Right cardiac atrium (tissue), 5 donors: ENCODE data around the gene TSPAN16. TPM values are rescaled to one million over a fixed set of nuclear protein-coding genes. Genes with fewer than 3 reads are reported as not detected.

ENCODE experiments used
- ATAC-seq, 2 donors: fragments of 200-7000 bp; cut with Tn5 transposase; one replicate each; pipeline versions ENCODE4 v1.8.0 to v1.9.1; 2020; ENCODE audit warnings: moderate library complexity in 2 of 2, mild to moderate bottlenecking in 1 of 2
- DNase-seq, 3 donors: peaks; one replicate each; pipeline ENCODE4 v3.0.0-alpha.2; 2020
- H3K27ac ChIP-seq: one replicate; pipeline ENCODE4 v1.5.1; 2013; ENCODE audit warnings: mild to moderate bottlenecking, low read length, control low read depth, moderate library complexity
- H3K27me3 ChIP-seq: one replicate; pipeline ENCODE4 v1.6.1; 2013; ENCODE audit not compliant: control insufficient read depth, insufficient read depth
- H3K4me1 ChIP-seq: one replicate; pipeline ENCODE4 v1.6.1; 2013; ENCODE audit warnings: low read length; ENCODE audit not compliant: control insufficient read depth, insufficient read depth
- H3K4me3 ChIP-seq: one replicate; pipeline ENCODE4 v1.5.1; 2013; ENCODE audit warnings: low read length, control low read depth
- H3K9me3 ChIP-seq: one replicate; pipeline ENCODE4 v1.6.1; 2013; ENCODE audit warnings: low read length; ENCODE audit not compliant: control insufficient read depth
- whole genome bisulfite sequencing: extraction: QIAGEN DNeasy Blood & Tissue Kit; methylation state at CpG from one replicate; pipeline ENCODE4 v1.1.7; 2013; 5-methylcytosine and 5-hydroxymethylcytosine counted together
- intact Hi-C, 4 donors: fragments of 100-400 bp; cut with DNase I; formaldehyde crosslinking; loops; one replicate each; pipeline versions ENCODE4 v1.11.0 to v1.14.0; 2022 to 2023
- polyA plus RNA-seq: library from polyadenylated mRNA; stranded (reverse); fragments of 200-250 nt; gene quantifications from one replicate; pipeline ENCODE4 v1.2.3, GENCODE V29; 2013
- total RNA-seq, 4 donors: library from RNA; stranded (reverse); fragmentation: NEBNext Ultra II Directional; extraction: Animal tissue kit (Norgen Biotek cat#: 25700); gene quantifications; one replicate each; pipeline ENCODE4 v1.2.1, GENCODE V29; 2021
- donor health status: healthy with polysubstance abuse.
- donor health status: DM: no; HTN: yes; CAD: no.
- donor health status: DM: no; HTN: no; CAD: no.
- donor health status: DM: no; HTN: yes; CAD: no; lungs with severe emphysema.
- donor health status: DM: yes; HTN: yes; CAD: no.

Gene TSPAN16
- total and polyA plus RNA-seq, 5 donors, result not detected

DNA sequence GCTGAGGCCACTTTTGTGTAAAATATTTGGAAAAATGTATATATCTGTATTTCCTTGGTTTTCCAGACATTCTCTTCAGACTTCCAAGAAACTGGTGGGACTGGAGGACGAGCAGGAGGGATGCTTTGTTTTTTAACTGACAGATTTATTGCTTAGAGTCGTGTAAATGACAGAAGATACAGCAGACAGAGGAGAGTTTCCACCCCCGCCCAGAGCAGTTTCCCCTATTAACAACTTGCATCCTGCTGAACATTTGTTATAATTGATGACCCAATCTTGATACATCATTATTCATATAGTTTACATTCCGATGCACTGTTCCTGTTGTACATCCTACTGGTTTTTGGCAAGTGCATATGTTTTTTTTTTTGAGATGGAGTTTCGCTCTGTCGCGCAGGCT, 26.6 kb upstream of the TSPAN16 start:
- DNase-seq, result no peak
- Histone ChIP-seq H3K4me3 (no peak overlapping the region), H3K4me1 (no peaks in the 10 kb centered on the region), H3K27ac (peak overlapping the region; percentile 20), H3K27me3 (no peaks in the 10 kb centered on the region), H3K9me3 (no peaks in the 10 kb centered on the region)
- 38% methylated on average over 6 of the region's 7 CpGs for WGBS
- ATAC-seq, result no peak
- intact Hi-C loops, result no loop called here

DNA sequence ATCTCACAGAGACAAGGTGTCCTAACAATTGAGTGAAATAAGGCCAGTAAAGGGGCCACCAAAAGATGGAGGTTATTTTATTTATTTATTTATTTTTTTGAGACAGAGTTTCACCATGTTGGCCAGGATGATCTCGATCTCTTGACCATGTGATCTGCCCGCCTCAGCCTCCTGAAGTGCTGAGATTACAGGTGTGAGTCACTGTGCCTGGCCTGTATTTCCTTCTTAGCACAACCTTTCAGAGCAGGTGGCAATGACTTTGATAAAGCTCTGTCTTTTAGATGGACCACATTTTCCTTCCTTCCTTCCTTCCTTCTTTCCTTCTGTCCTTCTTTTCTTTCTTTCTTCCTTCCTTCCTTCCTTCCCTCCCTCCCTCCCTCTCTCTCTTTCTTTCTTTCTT, 22.7 kb upstream of the TSPAN16 start:
- Histone ChIP-seq H3K27ac (no peak overlapping the region), H3K4me3 (no peak overlapping the region), H3K9me3 (no peaks in the 10 kb centered on the region), H3K27me3 (no peaks in the 10 kb centered on the region), H3K4me1 (no peaks in the 10 kb centered on the region)
- DNase-seq (peak in 1 of 3 donors; percentile 7), ATAC-seq (no peak)
- intact Hi-C loops, result no loop called here
- 77% methylated on average over 2 of the region's 2 CpGs for WGBS

DNA sequence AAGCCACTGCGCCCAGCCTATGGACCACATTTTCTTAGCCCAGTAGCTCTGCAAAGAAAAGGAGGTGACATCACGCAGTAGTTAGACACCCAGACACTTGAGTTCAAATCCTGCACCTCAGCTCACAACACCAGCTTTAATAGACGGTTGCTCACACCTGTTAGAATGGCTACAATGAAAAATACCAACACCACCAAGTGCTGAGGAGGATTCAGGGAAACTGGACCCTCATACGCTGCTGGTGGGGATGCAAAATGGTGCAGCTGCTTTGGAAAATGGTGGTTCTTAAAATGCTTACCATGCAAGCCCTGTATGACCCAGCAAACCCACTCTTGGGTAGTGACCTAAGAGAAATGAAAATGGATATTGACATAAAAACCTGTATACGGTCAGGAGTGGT, 22.0 kb upstream of the TSPAN16 start:
- ATAC-seq (no peak), DNase-seq (no peak)
- intact Hi-C loops, result no loop called here
- 77% methylated on average over 5 of the region's 5 CpGs for WGBS
- H3K27ac ChIP-seq, result no peak overlapping the region
- no peaks in the 10 kb centered on the region for H3K27me3 ChIP-seq
- no peaks in the 10 kb centered on the region for H3K4me1 ChIP-seq
- no peak overlapping the region for H3K4me3 ChIP-seq
- H3K9me3 ChIP-seq, result no peaks in the 10 kb centered on the region

DNA sequence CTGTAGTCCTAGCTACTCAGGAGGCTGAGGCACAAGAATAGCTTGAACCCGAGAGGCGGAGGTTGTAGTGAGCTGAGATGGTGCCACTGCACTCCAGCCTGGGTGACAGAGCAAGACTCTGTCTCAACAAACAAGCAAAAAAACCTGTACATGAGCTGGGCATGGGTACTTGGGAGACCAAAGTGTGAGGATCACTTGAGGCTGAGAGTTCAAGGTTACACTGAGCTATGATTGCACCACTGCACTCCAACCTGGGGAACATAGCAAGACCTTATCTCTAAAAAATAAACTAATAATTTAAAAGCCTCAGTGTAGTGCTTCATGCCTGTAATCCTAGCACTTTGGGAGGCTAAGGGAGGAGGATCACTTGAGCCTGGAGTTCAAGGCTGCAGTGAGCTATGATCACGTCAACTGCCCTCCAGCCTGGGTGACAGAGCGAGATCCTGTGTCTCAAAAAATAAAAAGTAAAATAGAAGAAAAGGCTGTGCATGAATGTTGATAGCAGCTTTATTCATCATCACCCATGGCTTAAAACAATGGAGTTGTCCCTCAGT, 21.4 kb upstream of the TSPAN16 start:
- Histone ChIP-seq H3K4me3 (no peak overlapping the region), H3K9me3 (no peaks in the 10 kb centered on the region), H3K27me3 (no peaks in the 10 kb centered on the region), H3K27ac (no peak overlapping the region), H3K4me1 (peaks cover under 1% of the 10 kb centered on the region)
- 73% methylated on average over 4 of the region's 4 CpGs for WGBS
- intact Hi-C loops, result no loop called here
- ATAC-seq (no peak), DNase-seq (no peak)

DNA sequence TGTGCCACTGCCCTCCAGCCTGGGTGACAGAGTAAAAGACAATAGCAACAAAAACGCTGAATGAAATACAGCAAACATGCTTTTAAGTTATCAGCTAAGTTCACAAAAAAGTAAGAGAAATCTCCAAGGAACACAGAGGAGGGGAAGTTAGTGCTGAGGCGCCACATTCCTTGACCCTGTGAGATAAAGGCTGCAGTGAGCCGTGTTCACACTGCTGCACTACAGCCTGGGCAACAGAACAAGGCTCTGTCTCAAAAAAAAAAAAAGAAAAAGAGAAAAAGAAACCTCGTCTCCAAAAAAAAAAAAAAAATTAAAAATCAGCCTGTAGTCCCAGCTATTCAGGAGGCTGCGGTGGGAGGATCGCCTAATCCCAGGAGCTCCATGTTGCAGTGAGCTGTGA, 17.3 kb upstream of the TSPAN16 start:
- Histone ChIP-seq H3K27ac (no peak overlapping the region), H3K27me3 (no peaks in the 10 kb centered on the region), H3K4me3 (no peak overlapping the region), H3K9me3 (no peaks in the 10 kb centered on the region), H3K4me1 (peaks cover 4% of the 10 kb centered on the region)
- DNase-seq, result peak in 2 of 3 donors; percentile 58 to 78
- ATAC-seq, result peak; percentile 93 to 95
- WGBS, result 19% methylated on average over 6 of the region's 6 CpGs
- intact Hi-C loops, result no loop called here

DNA sequence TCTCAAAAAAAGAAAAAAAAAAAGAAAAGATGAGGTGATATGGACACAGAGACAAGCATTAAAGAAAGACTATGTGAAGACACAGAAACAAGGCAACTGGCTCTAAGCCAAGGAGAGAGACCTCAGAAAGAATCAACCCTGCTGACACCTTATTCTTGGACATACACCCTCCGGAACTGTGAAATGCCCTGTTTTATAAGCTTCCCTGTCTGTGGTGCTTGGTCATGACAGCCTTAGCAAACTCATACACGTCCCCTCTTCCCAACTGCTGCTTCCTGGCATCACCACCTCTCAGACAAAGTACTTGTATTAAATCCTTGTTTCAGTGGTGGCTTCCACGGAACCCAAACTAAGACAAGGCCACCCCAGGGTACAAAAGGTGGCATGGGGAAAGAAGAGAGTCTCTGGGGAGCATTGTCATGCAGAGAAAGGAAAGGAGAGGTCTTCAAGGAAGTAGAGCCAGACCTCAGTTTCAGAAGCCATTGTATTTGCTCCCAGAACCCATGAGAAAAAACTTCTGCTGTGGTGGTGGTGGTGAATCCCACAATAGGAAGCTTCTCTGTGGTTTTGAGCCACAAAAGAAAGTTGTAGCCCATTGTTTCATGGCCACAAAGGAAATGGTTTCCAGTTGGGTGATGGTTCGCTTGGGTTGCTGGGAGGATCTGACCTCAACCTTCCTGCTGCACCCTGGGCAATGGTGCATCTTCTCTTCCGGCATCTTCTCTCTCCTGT, 16.3 kb upstream of the TSPAN16 start:
- peak overlapping the region; percentile 48 for H3K27ac ChIP-seq
- ATAC-seq, result no peak

DNA sequence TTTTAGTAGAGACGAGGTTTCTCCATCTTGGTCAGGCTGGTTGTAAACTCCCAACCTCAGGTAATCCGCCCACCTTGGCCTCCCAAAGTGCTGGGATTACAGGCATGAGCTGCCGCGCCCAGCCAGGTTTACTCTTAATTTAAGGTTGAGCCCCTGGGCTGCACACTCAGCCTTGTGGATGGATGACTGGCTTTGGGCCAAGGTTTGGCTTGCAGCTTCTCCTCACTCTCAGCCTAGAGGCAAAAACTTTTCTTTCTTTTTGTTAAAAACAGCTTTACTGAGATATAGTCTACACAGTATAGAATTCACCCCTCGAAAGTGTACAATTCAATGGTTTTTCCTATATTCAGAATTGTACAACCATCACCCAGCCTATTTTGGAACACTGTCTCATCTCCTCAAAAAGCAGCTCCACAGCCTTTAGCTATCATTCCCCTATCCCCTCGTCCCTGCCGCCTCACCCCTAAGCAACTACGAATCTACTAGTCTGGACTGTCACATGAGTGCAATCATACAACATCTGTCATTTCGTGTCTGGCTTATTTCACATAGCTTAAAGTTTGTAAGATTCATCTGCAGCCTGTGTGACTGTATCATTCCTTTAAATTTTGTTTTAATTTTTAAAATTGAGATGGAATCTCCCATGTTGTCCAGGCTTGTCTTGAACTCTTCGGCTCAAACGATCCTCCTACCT, 14.5 kb upstream of the TSPAN16 start:
- no peaks in the 10 kb centered on the region for H3K9me3 ChIP-seq
- no peak overlapping the region for H3K4me3 ChIP-seq
- 63% methylated on average over 11 of the region's 11 CpGs for WGBS
- DNase-seq, result peak in 1 of 3 donors; percentile 66
- H3K27ac ChIP-seq, result no peak overlapping the region
- peaks cover 4% of the 10 kb centered on the region for H3K4me1 ChIP-seq
- intact Hi-C loops, result no loop called here
- H3K27me3 ChIP-seq, result no peaks in the 10 kb centered on the region
- no peak for ATAC-seq

More for the DNA sequence above, 16.3 kb upstream of the TSPAN16 start:
- Histone ChIP-seq H3K4me1 (peaks cover 4% of the 10 kb centered on the region), H3K27me3 (no peaks in the 10 kb centered on the region), H3K9me3 (no peaks in the 10 kb centered on the region), H3K4me3 (no peak overlapping the region)
- WGBS, result 66% methylated on average over 5 of the region's 5 CpGs
- no peak for DNase-seq
- intact Hi-C loops, result no loop called here

DNA sequence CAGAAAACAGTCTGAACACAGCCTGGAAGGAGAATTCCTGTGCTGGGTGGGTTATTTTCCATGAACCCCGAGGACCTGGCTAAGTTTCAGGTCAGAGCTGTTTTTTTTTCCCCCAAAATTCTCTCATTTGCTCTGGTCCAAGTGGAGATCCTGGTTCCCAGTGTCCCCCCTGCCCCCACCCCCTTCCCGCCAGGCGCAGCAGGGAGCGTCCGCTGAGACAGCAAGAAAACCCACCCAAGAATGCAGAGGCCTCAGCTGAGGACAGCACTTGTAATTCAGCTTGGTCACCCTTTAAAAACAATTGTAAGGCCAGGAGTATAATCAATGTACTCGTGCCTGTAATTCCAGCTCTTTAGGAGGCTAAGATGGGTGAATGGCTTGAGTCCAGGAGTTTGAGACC, 11.4 kb upstream of the TSPAN16 start:
- Histone ChIP-seq H3K4me3 (no peak overlapping the region), H3K4me1 (peaks cover 4% of the 10 kb centered on the region), H3K27ac (no peak overlapping the region), H3K27me3 (no peaks in the 10 kb centered on the region), H3K9me3 (no peaks in the 10 kb centered on the region)
- peak in 1 of 3 donors; percentile 67 for DNase-seq
- WGBS, result 65% methylated on average over 6 of the region's 6 CpGs
- intact Hi-C loops, result no loop called here
- no peak for ATAC-seq

DNA sequence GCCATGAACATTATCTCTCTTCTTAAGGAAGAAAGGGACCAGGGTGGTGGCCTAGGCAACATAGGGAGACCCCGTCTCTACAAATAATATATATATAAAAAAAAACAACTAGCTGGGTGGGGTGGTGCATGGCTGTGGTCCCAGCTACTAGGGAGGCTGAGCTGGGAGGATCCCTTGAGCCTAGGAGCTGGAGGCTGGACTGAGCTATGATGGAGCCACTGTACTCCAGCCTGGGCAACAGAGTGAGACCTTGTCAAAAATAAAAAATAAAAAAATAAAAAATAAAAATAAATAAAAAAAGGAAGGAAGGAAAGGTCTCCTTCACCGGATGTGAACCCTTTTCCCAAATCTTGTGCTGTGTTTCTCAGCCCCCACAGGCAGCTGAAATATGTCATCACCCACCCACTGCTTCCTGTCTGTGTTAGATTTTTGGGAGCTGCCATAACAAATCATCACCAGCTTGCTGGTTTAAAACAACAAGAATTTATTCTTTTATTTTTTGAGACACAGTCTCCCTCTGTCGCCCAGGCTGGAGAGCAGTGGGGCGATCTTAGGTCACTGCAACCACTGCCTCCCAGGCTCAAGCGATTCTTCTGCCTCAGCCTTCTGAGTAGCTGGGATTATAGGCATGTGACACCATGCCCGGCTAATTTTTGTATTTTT, 9.5 kb upstream of the TSPAN16 start:
- H3K4me1 ChIP-seq, result no peaks in the 10 kb centered on the region
- WGBS, result 30% methylated on average over 6 of the region's 6 CpGs
- H3K27me3 ChIP-seq, result no peaks in the 10 kb centered on the region
- H3K27ac ChIP-seq, result peak overlapping the region; percentile 48
- peak; percentile 80 to 84 for ATAC-seq
- intact Hi-C loops, result loop anchor here in 1 of 4 donors (5.0 kb wide), 1 partner anchor 39 kb away; no protein-coding TSS in a partner anchor
- no peak overlapping the region for H3K4me3 ChIP-seq
- DNase-seq, result peak; percentile 47 to 72 (median 63)
- no peaks in the 10 kb centered on the region for H3K9me3 ChIP-seq

DNA sequence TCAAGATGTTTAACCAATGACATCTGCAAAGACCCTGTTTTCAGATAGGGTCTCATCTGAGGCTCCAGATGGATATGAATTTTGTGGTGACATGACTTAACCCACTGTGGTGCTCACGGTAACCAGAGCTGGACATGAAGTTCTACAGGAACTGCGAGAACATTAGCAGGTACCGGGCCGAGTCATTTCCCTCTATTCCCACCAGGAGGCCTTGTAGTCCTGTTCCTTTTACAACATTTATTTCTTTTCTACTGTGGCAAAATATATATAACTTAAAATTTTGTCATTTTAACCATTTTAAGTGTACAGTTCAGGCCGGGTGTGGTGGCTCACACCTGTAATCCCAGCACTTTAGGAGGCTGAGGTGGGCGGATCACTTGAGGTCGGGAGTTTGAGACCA, 7.6 kb upstream of the TSPAN16 start:
- Histone ChIP-seq H3K9me3 (no peaks in the 10 kb centered on the region), H3K27ac (no peak overlapping the region), H3K27me3 (no peaks in the 10 kb centered on the region), H3K4me1 (no peaks in the 10 kb centered on the region), H3K4me3 (no peak overlapping the region)
- ATAC-seq, result no peak
- intact Hi-C loops, result loop anchor here in 1 of 4 donors (5.0 kb wide), 1 partner anchor 41 kb away; no protein-coding TSS in a partner anchor
- 86% methylated on average over 7 of the region's 7 CpGs for WGBS
- DNase-seq, result peak in 2 of 3 donors; percentile 21 to 45

DNA sequence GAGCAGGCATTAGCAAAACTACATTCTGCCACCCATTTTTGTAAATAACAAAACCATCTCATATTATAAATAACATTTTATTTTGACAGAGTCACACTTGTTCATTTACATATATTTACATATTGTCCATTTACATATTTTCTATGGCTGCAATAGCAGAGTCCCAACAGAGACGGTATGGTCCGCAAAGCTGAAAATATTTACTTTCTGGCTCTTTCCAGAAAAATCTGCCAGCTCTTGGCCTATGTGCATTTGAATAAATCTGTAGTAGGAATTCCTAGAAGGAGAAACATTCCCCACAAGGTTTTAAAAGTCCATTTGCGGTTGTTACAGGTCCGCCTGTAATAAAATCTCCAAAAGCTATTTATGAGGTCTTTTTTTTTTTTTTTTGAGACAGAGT, 5.7 kb upstream of the TSPAN16 start:
- Histone ChIP-seq H3K9me3 (no peaks in the 10 kb centered on the region), H3K4me1 (peaks cover 2% of the 10 kb centered on the region), H3K27me3 (no peaks in the 10 kb centered on the region), H3K4me3 (no peak overlapping the region), H3K27ac (no peak overlapping the region)
- 89% methylated on average over 4 of the region's 4 CpGs for WGBS
- intact Hi-C loops, result loop anchor here in 3 of 4 donors (5.0 to 10.0 kb wide), 2 partner anchors 155 to 157 kb away; no protein-coding TSS in a partner anchor
- no peak for DNase-seq
- ATAC-seq, result no peak
